HG02870 (cell line): ENCODE measurements around the gene ITGAX.
A peak's percentile ranks its signal among the peaks of the same experiment; 100 is the strongest.
"Not testable (repeated sequence)": the region's sequence is repeated elsewhere in the genome, so short reads cannot be mapped to it uniquely, and the experiment has no call there.

ENCODE experiments used
- ATAC-seq: cut with Tn5 transposase; IDR thresholded peaks from one replicate; pipeline ENCODE4 v1.9.1; 2021; ENCODE audit warnings: mild to moderate bottlenecking, moderate library complexity; ENCODE audit not compliant: unreplicated experiment

The ITGAX gene

GRCh38 chr16:31404353-31405064, 49.5 kb downstream of the ITGAX start:
- ATAC-seq = no peak

GRCh38 chr16:31407406-31407805, 52.4 kb downstream of the ITGAX start:
- no peak for ATAC-seq

DNA sequence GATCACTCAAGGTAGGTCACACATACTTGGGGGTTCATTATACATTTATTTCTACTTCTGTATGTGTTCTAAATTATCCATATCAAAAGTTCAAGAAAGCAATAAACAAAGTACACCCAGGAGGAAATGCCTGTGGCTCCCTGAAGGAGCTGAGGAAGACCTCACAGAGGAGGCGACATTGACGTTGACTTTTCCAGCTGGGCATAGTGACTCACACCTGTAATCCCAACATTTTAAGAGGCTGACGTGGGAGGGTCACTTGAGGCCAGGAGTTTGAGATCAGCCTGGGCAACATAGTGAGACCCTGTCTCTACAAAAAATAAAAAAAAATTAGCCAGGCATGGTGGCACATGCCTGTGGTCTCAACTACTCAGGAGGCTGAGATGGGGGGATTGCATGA, 54.5 kb downstream of the ITGAX start:
- no peak for ATAC-seq

DNA sequence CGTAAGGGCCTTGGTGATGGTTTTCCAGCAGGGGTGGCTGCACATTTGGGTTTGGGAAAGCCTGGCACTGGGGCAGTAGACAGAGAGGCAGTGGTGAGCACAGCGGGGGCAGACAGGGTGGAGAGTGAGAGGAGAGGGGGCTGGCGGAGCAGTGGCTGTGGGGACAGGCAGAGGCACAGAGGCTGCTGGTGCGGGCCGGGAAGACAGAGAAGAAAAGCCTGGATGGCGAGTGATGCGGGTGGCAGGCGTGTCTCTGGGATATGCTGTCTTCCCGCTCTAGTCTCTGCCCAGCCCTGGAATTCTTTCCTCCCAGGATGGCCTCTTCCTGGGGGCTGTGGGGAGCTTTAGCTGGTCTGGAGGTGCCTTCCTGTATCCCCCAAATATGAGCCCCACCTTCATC, 55.1 kb downstream of the ITGAX start:
- no peak for ATAC-seq

DNA sequence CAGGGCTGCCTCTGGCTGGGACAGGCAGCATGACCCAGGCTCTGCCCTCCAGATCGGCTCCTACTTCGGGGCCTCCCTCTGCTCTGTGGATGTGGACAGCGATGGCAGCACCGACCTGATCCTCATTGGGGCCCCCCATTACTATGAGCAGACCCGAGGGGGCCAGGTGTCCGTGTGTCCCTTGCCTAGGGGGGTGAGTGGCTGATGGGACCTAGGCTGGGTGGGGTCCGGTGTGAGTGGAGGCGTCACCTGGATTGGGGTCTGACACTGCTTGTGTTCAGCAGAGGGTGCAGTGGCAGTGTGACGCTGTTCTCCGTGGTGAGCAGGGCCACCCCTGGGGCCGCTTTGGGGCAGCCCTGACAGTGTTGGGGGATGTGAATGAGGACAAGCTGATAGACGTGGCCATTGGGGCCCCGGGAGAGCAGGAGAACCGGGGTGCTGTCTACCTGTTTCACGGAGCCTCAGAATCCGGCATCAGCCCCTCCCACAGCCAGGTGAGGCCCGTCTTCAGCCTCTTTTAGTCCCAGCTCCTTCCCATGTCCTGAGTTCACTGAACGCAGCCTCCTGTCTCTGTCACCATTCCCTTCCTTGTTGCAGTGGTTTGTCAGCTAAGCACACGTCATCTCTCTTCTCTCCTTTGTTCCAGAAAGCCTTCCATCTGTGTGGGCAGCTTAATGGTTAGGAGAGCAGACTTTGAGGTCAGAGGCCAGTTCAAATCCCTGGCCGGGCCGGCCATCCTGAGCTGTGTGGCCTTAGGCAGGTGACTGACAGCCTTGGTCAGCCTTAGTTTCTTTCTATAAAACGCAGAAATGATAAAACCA, 56.3 kb downstream of the ITGAX start:
- no peak for ATAC-seq

DNA sequence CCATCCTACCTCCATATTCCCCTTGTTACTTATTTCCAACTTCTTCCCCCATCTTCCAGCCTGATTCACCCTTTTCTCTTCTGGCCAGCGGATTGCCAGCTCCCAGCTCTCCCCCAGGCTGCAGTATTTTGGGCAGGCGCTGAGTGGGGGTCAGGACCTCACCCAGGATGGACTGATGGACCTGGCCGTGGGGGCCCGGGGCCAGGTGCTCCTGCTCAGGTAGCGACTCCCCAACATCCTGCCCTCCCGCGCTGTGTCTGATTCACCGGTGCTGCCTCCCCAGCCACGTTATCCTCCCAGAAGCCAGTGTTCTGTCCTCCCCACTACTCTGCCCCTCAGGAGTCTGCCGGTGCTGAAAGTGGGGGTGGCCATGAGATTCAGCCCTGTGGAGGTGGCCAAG, 57.8 kb downstream of the ITGAX start:
- ATAC-seq = no peak

DNA sequence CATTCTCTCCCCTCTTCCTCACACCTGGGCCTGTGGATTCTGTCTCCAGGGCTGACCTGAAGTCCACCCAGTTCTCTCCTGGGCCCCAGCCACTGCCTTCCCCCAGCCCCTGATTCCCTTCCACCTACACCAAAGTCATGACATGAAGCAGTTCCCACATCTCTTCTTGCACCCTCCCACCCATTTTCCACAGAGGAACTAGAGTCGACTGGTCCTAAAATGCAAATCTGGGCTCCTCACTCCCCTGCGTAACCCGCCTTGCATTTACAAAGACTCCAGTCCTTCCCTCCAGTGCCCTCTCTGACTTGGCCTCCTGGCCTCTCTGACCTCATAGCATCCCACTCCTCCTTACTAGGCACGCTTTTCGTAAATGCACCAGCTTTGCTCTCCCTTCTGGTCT, 58.4 kb downstream of the ITGAX start:
- ATAC-seq = no peak

DNA sequence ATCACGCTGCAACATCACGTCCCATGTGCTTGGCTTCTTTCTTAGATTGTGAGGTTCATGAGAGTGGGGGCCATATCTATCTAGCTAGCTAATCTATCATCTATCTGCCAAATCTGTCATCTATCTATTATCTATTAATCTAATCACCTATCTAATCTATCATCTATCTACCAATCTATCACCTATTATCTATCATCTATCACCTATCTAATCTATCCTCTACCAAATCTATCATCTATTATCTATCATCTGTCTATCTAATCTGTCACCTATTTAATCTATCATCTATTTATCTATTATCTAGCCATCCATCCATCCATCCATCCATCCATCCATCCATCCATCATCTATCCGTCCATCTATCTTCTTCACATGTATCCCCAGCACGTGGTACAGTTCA, 59.0 kb downstream of the ITGAX start:
- ATAC-seq = no peak

GRCh38 chr16:31414706-31415105, 59.7 kb downstream of the ITGAX start:
- ATAC-seq = no peak

- ATAC-seq = no peak
These were observed 61.4 kb downstream of the ITGAX start for GRCh38 chr16:31416371-31416770.

DNA sequence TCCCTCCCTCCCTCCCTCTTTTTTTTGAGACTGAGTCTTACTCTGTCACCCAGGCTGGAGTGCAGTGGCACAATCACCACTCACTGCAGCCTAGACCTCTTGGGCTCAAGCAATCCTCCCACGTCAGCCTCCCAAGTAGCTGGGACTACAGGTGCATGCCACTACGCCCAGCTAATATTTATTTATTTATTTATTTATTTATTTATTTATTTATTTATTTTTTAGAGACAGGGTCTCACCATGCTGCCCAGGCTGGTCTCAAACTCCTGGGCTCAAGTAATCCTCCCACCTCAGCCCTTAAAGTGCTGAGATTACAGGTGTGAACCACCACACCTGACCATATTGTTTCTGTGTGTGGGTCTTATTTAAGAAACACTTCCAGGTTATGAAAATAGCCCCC, 62.1 kb downstream of the ITGAX start:
- not testable (repeated sequence) for ATAC-seq

- ATAC-seq = no peak
These were observed 62.9 kb downstream of the ITGAX start for GRCh38 chr16:31417916-31418315.

GRCh38 chr16:31420037-31420436, 65.1 kb downstream of the ITGAX start:
- ATAC-seq = no peak

DNA sequence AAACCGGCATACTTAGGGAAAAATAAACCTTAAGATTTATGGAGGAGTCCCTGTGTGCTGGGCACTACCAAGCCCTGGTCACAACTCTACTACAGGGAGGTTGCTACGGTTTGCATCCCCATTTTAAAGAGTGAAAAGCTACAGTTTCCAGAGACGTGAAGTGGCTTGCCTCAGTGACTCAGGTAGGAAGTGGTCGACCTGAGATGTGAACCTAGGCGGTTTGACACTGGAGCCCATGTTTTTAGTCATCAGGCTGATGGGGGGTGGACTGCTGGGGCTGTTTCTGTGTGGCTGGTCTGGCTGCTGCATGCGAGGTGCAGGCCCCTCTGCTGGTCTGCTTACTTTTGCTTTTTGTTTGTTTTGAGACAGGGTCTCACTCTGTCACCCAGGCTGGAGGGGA, 66.6 kb downstream of the ITGAX start:
- peak; percentile 90 for ATAC-seq

DNA sequence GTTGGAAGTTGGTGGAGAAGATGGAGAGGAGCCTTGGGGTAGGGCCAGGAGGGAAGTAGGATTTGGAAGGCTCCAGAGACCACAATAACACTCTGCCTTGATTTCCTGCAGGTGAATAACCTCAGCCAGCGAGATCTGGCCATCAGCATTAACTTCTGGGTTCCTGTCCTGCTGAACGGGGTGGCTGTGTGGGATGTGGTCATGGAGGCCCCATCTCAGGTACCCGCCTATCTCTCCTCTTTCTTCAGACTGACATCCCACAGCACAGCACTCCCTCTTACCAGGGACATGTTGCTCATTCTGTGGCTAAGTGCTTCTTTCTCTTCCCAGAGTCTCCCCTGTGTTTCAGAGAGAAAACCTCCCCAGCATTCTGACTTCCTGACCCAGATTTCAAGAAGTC, 68.3 kb downstream of the ITGAX start:
- ATAC-seq = no peak

GRCh38 chr16:31423801-31424200, 68.8 kb downstream of the ITGAX start:
- ATAC-seq = no peak

DNA sequence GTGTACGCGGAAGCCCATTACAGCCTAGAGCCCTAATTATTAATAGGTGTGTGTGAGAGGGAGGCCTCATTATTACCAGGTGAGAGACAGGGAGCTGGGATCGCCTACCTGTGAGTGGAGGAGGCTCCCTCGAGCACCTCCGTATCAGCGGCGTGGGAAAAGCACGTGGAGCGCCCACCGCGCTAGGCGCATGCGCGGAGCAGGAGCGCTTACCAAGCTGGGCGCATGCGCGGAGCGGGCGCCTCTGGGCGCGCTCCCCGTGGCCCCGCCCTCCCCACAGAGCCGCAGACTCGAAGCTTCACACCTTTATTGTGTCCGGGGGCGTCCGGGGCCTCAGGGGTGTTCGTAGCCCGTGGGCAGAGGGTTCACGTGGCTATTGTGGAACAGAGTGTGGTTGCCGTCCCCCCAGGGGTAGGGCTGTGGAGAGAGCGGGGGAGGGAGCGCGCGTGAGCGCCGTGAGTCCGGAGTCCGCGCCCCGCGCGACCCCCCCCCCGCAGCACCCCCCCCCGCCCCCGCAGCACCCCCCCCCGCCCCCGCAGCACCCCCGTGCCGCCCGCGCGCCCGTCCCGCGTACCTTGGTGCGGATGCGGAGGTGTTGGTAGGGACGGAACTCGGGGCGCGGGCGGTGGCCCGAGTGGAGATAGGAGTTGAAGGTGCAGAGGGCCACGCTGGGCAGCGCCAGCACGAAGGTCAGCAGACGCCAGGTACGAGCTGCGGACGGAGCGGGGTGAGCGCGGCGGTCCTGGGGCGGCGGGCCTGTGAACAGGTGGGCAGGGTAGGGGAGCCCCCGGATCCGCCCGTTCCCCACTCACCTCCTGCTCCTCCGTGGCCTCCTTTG, 72.7 kb downstream of the ITGAX start:
- no peak for ATAC-seq

GRCh38 chr16:31428279-31428597, 73.3 kb downstream of the ITGAX start, which contains the start of gene COX6A2:
Gene COX6A2 (minus strand): TSS chr16:31428360. CDS start chr16:31428325, 35 bp downstream.
- ATAC-seq = no peak

- ATAC-seq = no peak
These were observed 73.8 kb downstream of the ITGAX start for GRCh38 chr16:31428638-31429247.

DNA sequence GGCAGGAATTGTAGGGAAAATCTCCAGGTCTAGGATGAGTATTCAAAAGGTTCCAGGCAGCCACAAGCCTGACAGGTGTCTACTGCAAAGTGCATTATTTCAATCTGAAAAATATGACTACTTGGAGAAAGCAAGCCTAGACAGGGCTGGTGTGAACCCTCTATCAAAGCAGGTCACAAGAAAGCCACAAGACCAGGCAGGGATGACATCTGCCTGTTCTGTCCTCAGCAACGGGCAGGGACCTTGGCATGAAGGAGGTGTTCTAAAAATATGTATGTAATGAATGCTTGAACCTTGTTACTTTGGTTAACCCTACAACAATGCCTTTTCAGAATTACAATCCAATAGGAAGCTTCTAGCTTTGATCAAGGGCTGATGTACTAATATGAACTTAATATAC, 74.3 kb downstream of the ITGAX start:
- ATAC-seq = no peak

DNA sequence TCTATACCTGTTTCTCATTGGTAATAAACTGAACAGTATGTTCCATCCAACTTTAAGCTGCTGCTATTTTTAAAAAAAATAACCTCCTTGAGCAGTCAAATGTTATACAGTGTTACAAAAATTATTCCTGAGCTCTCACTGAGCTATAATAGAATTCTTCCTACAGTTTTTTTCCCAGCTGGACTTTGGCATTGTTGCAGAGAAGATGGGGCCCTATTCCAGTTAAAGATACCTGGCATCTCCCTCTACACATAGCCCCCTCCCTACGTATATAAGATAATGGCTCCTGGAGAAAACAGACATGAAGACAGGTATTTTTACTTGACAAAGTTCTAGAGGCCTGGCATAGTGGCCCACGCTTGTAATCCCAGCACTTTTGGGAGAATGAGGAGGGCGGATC, 74.8 kb downstream of the ITGAX start:
- ATAC-seq = no peak
